Measurements from ENCODE around the gene EFHC1.
"Not testable (repeated sequence)": the region's sequence is repeated elsewhere in the genome, so short reads cannot be mapped to it uniquely, and the experiment has no call there.

The EFHC1 gene

GRCh38 chr6:52438926-52439325, 18.8 kb downstream of the EFHC1 start:
- no peak for TF ChIP-seq CTCF (IDR thresholded peaks at IDR 0.05; ENCODE audit: low read depth, low read length)
- no peak for DNase-seq (ENCODE audit: extremely low read depth, low read depth)

DNA sequence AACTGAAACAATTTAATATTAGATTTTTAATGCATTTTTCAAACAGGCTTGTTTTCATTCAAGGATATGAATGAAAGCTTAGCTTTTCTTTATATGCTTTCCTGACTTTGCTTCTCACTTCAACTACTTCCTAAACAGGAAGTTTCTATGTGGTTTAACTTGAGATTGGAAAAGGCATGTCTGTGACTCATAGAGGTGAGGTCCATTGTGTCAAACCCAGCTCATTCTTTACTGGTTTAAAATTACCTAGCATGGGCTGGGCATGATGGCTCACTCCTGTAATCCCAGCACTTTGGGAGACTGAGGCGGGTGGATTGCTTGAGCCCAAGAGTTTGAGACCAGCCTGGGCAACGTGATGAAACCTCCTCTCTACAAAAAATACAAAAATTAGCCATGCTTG, 34.4 kb downstream of the EFHC1 start:
- DNase-seq (ENCODE audit: extremely low read depth, low read depth) = no peak
- no peak for TF ChIP-seq CTCF (IDR thresholded peaks at IDR 0.05; ENCODE audit: low read depth, low read length)

DNA sequence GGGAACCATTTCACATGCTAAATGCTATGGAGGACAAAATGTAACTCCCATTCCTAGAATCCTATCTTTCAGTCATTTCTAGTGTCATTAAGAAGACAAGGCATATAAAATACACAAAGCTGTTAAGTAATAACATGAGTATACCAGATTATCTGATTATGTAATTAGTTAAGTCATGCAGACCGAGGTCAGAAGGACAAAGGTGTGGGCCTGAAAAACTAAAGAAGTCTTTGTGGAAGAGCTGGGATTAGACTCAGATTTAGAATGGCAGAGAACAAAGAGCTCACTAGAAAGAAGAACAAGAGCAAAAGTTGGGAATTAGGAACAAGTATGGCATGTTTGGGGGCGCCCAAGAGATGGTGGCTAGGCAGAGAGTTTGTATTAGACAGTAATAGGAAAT, 37.0 kb downstream of the EFHC1 start:
- no peak for DNase-seq (ENCODE audit: extremely low read depth, low read depth)
- TF ChIP-seq CTCF (IDR thresholded peaks at IDR 0.05; ENCODE audit: low read depth, low read length) = no peak

GRCh38 chr6:52461194-52461593, 41.1 kb downstream of the EFHC1 start:
- DNase-seq (ENCODE audit: extremely low read depth, low read depth) = not testable (repeated sequence)

GRCh38 chr6:52474173-52474572, 54.0 kb downstream of the EFHC1 start:
- no peak for DNase-seq (ENCODE audit: extremely low read depth, low read depth)

DNA sequence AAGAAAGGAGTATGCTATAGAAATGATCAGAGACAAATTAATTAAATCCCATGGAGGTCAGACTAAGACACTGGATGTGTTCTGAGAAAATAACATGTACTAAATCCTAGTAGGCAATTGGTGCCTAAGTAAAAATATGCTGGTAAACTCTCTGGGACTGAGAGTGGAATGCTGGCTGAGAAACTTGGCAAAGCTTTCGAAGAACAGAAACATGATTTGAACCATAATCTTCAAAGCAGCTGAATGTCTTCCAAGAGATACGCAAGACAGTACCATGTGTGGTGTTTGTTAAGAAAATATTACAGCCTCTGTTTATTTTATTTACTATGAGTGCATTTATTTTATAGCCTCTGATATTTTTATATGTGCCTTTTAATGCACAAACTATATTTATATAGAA, 55.2 kb downstream of the EFHC1 start:
- TF ChIP-seq CTCF (IDR thresholded peaks at IDR 0.05; ENCODE audit: low read depth, low read length) = no peak
- DNase-seq (ENCODE audit: extremely low read depth, low read depth) = no peak

More at GRCh38 chr6:52474173-52474572, 54.0 kb downstream of the EFHC1 start:
- no peak for TF ChIP-seq CTCF (IDR thresholded peaks at IDR 0.05; ENCODE audit: low read depth, low read length)

GRCh38 chr6:52482903-52483670, 62.9 kb downstream of the EFHC1 start:
- DNase-seq (ENCODE audit: extremely low read depth, low read depth) = no peak
- no peak for TF ChIP-seq CTCF (IDR thresholded peaks at IDR 0.05; ENCODE audit: low read depth, low read length)

GRCh38 chr6:52483671-52484003, 63.5 kb downstream of the EFHC1 start:
- TF ChIP-seq CTCF (IDR thresholded peaks at IDR 0.05; ENCODE audit: low read depth, low read length) = no peak
- no peak for DNase-seq (ENCODE audit: extremely low read depth, low read depth)
